Ammon's horn (tissue), 1 donor: Measurements from ENCODE around the gene PMEPA1.

Experiments
- DNase-seq: peaks from one replicate; pipeline ENCODE4 v3.0.0-alpha.2; 2016; ENCODE audit warnings: low spot score

Gene PMEPA1

DNA sequence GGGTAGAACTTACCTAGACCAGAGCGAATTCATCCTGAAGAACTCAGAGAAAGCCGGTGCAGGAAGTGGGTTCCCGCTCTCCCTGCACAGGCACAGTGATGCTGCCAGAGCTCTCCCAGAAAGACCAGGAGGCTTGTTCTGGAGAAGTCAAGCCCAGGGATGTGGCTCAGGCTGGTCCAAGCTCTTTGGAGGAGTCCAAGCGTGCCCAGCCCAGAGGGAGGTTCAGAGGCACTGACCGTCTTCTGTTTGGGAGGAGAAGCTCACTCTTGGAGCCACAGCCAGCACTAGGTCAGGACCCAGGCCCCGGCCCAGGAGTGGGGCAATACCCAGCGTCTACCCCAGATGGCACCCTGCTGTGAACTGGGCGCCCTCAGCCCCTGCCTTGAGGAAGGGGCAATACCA lies 1.5 kb upstream of the PMEPA1 start:
- no peak for DNase-seq

DNA sequence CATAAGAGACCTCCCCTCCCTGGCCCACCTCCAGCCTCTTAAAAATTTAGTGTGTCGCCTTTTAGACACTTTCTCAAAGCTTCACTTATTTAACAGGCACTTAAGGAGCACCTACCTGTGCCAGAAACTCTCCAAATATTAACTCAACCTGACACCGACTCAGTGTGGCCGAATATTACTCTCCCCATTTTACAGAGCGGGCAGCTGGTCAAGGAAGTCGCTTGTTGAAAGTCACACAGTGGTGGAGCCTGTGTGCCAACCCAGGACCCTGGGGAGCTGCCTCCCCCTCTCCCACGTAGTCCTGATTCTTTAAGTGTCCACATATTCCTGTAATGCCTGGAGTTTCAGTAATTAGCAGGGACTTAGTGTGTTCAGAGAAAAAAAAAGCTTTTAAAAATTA lies 1.0 kb upstream of the PMEPA1 start:
- no peak for DNase-seq

DNA sequence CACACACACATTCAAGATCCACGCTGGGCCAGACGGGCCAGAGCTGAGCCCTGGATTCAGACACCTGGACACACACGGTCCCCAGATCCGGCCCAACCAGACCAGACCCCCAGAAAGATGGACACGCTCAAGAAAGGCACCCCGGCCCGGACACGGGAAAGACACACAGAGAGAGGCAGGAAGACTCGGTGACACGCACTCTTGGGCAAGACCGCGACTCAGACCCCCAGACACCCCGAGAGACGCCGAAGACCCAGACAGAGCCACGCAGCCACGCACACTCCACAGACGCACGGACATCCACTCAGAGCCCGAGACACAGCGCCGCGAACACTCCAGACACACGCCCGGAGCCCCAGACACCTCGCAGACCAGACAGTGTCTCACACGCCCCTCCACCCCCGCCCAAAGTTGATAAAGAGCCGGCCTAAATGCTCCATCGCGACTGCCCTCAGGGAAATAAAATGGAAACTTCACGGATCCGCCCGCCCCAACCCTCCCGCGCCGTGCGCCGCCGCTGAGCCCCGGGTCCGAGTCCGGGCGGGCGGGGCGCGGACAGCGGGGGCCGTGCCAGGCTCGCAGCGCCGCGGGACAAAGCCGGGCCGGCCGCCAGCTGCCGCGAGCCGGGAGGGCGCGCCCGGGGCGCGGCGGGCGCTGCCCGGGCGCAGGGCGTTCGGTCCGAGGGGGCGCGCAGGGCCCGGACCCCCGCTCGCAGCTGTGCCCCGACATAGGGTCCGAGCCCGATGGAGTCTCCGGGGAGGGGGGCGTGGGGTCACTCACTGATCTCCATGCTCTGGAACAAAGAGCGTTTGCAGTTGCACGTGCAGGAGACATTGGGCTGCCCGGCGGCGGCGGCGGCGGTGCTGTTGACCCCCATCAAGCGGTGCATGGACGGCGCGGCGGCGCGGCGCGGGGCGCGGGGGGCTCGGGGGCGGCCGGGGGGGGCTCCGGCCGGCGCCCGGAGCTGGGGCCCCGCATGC lies 831 bp downstream of the PMEPA1 start:
- DNase-seq: peak; percentile 33

DNA sequence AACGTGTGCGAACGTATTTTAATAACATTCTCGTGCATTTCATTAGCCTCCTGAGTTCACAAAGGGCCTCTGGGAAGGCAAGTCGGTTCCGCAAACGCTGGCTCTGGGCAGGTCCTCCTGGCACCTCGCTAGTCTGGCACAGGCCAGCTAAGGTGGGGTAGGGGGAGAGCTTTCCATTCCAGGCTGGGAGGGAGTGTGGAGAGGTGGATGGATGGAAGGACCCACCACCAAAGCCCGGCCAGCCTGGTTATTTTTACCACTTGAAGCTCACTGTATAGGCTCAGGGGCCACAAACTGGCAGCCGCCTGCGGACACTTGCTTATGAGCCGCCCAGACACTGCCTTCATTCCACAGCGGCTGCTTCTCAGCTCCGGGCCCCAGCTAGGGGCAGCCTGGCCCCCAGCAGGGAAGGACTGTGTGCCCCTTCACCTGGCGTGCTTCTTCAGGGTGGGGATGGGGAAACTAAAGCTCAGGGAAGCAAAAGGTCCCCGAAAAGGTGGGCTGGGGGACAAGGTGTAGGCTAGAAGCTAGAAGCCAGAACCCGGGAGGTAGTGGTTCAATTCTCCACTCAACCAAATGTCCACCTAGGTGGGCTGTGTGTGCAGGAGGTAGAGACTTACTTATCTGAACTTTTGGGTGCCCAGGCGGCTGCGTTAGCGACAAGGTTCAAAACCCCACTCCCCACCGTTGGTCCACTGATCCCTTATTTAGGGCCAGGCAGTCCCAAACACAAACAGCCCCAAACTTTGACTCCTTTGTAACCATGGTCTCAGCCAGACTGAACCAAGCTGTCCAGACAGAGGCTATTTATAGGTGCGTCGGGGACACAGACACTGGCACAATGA lies 1.7 kb downstream of the PMEPA1 start:
- DNase-seq: no peak

DNA sequence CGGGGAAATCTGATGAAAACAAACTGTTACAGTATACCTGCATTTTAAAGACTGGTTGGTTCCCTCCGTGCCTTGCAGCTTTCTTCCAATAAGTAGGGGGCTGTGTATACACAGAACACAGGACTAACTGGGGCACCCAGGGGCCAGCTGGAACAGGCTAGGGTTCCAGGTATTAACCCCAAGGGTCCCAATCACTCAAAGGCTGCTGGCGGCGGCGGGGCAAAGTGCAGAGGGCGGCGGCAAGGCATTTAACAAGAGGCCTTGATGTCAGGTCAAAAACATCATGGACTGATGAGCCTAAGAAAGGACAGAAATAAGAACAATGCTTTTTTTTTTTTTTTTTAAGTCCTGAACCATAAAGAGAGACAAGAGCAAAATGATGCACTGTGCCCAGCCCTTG lies 2.5 kb downstream of the PMEPA1 start:
- DNase-seq: no peak

DNA sequence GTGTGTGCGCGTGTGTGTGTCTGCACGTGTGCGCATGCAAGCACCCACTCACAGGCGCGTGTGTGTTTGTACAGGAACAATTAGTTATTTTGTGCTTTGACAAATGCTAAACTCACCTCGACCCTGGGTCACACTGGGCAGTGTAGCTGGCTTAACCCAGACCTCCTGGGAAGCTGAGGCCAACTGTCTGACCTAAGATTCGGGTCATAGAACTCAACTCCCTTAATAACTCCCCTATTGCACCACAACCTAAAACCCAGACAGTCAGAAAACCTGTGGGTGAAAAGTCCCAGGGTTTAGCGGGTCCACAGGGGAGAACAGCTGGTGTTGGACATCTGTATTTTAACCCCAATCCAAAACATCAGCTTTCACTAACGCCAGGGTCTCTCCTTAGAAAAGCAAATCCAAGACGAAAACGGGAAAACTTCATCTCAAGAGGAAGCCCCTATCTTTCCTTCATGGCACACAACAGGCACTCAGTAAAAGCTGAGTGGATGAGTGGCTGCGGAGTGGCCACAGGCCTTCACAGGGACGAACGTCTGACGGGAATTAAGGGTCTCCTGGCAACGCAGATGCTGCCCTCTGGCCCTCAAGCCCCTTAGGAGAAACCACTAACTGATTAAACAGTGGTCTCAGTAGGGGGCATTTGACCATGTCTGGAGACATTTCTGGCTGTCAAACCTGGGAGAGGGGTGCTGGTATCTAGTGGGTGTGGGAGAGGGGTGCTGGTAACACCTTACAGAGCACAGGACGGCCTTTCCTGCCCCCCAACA lies 4.5 kb downstream of the PMEPA1 start:
- DNase-seq: no peak

DNA sequence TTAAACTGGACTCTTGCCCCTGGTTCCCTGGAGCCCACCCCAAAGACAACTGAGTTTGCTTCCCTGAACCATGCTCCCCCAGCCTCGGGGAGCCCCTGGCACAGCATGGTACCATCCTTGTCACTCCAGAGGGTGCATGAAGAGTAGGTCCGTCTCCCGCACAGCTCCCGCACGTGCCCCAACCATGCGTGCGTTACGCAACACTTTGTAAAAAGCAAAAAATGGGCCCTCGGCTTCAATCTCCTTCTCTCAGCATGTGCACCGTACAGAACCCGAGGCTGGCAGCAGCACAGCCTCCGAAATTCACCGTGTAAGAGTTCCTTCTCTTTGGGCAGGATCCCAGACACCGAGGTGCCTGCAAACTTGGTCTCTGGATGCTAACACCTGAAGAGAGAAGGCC lies 5.6 kb downstream of the PMEPA1 start:
- no peak for DNase-seq

DNA sequence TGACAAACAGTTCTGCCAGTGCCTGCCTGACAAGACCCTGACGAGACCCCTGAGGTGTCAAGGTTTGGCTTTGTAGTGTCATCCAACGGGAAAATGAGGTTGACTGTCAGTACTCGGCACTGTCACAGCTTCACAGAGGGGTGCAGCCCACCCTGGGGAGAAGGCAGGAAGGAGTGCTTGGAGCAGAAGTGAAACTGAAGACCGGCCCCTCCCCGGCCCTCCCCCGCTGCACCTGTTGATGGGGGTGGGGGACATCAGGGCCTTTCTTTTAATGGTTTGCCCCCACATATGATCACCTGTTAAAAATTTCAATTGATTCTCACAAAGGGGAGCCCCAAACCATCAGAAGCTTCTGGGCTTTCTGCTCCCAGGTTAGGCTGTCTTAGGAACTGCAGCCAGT lies 6.8 kb downstream of the PMEPA1 start:
- DNase-seq: no peak

DNA sequence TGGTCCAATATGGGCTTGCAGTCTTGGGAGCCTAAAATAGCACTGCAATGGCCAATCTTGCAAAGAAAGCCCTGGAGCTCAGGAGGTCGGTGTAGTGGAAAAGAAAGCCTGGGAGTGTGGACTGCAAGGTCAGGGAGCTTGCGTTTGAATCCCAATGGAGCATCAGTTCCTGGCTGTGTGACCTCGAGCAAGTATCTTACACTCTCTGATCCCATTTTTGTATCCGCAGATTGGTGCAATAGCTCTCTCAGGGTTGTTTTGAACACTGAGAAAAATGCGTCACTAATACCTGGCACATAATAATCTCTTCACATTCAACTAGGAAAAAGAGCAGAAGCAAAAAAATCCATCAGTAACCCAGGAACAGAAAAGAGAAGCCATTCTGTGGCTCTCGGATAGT lies 7.3 kb downstream of the PMEPA1 start:
- DNase-seq: no peak

DNA sequence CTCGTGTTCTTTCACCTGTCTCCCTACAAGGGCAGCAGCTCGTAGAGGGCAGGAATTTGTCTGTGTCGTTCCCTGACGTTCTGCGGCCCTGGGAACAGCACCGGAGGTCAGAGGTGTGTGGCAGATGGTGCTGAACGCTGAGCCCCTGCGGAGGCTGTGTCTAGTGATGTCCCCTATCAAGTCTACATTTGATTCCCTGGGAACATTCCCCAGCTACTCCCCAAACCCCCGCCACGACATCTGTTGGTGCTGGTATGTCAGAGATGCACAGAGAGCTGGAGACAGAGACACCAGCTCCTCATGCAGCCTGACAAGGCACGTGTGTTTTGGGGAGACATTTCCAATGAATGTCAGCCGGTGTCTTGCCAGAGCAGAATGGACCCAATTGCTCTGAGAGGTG lies 7.7 kb downstream of the PMEPA1 start:
- no peak for DNase-seq

DNA sequence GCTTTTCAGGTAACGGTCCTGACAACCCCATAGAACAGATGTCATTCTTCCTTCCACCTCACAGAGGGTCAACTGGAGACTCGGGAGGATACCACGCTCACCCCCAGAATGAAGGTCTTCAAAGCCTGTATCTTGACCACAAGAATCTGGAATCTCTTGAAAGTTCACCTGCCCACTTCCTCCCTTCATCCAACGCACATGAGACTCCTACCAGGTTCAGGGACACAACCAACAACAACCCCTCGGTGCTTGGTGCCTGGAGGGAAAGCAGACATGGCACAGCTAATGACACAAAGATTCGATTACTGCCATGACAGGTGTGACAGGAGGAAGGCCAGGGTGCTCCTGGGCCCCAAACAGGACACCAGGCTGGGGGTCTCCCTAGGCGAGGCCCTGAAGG lies 8.2 kb downstream of the PMEPA1 start:
- DNase-seq: no peak

DNA sequence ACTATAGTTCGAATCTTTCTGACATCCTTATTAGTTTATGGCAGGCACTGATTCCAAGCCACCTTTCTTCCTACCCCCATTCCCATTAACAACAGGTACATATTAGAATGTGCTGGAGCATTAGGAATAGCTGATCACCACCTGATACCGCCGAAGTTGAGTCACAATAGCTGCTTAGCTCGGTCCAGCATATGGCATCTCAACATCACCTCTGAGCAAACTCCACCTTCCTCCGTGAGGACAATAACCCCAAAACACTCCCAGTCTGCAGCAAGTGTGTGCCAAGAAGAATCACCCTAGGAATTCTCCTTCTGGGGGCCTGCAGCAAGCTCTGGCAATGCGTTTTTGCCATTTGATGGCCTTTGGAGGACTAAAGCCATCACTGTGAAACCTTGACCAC lies 8.7 kb downstream of the PMEPA1 start:
- DNase-seq: no peak

DNA sequence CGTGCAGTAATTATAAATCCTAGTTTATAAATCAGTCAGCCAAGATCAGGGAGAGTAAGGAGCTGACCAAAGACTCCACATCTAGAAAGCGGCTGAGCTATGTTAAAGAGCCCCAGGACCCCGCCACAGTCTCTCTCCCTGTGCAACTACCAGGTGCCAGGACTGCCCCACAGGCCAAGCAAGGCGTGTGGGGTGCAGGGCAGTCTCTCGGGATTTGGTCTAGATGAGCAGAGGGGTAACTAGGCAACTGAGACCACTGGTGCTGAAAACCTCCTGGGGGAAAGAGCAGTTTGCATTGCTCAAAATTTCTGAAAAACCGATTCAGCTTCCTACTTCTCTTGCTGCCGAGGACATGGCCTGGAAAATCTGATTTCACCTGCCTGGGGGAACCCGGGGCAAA lies 10.4 kb downstream of the PMEPA1 start:
- DNase-seq: no peak

DNA sequence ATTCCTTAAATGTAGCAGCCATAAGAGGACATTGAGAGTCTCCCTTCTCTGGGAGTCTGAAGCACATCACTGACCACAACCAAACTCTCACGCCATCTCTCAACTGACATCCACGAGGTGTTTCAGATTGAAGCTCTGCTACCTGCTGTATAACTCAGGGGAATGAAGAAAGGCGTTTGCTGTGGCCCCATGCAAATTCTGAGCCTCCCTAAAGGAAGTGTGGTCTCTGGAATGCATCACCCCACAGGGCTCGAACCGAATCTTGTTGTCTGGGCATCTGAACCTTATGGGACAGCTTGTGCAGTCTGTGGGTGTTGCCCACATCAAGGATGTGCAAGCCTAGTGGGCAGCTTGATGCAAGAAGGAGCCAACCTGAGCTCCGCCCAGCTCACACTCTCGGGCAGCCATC lies 10.9 kb downstream of the PMEPA1 start:
- no peak for DNase-seq

DNA sequence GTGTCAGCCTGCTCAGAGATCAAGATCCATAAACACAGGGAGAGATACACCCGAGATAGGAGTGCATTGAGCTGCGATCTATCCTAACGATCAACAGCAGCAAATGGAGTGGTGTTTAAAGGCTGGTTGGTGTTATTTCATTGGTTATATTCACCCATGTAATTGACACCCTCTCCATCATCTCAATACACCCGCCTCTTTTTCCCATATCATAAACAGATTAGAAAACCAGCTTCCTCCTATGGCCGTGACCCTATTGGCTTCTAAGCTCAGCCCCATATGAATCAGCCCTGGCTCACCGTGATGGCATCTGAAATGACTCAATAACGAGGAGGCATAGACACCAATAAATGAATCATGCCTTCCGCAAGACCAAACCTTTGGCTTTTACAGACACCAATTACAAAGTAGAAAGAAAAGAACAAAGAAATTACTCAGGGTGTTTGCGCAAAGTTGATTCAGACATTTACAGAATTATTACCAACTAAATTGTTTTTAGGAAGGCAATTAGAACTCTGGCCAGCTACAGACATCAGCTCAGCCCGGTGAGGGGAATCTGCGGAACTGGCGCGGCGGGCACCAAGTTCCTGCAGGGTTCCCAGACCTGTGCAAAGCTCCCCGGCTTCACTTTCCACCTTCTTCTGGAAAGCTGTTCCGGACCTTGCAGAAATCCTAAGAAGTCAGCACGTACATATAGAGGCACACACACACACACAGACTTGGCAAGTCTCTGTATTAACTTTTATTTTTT lies 11.5 kb downstream of the PMEPA1 start:
- DNase-seq: no peak

DNA sequence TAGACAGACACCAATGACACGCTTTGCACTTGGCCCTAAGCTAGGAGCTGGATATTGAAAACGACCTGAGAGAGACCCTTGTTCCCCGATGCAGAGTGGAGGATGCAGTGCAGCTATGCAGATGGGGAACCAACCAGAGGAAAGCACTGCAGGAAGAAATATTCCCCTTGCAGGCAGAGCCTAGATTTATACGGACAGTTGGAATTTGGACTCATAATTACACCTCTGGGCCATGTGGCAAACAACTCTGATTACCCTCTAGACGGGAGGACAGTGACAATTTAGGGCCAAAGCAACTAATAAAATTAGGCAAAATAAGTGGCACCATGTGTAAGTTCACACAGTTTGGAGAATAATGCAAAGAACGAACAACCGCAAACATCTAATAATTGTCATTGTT lies 12.3 kb downstream of the PMEPA1 start:
- DNase-seq: no peak

DNA sequence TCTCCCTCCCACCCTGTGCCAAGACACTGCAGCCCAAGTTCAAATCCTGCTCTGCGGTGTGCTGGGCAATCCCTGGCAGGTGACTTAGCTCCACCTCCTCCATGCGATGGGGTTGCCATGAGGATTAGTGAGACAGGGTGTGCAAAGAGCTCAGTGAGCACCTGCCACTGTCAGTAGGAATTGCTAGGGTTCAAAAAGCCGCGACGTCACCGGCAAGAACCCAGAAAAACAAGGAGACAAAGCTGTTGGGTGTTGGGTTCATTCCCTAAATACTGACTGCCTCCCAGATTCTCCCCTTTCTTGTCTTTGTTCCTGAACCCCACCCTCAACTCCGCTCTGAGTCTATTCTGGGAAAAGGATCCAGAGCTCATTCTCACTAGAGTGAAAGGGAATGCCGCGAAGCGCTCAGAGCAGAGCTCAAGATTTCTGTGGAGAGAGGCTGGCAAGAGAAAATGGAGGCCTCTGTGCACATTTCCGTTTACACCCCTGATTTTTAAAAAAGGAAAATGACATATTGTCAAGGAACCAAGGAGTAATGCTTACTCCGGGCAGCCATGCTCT lies 13.3 kb downstream of the PMEPA1 start:
- no peak for DNase-seq

DNA sequence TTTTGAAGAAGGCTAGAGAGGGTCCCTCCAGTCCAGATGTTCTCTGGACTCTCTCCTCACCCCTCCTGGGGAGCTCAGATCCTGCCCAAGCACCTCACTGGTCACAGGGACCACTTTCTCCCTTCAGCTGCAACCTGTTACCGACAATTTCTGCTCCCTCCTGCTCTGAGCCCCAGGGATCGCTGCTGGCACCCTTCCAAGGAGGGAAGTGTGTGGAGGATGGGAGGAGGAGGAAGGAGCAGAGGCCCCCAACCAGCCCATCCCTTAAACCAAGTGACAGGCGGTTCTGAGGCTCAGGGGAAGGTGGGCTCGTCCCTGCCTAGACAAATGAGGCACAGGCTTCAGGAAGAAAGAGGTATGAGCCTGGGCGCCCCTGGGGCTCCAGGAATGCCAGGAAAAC lies 13.9 kb downstream of the PMEPA1 start:
- DNase-seq: no peak

DNA sequence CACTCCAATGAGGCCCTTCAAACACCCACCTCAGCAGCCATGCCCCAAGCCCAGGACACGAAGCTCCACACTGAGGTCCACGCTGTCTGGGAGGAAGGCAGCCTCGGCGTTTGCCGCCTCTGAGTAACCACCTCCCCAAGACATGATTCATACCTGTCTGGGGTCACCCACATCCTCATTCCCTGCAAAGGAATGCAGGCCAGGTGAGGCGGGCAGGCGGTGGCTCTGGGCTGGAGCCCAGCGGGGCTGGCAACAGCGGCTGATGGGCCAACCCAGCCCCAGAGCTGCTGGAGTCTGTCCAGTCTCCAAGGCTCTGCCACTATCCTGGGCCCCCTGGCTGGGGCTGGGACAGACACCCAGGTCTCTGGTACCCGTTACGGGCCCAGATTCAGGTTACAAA lies 14.8 kb downstream of the PMEPA1 start:
- DNase-seq: no peak

DNA sequence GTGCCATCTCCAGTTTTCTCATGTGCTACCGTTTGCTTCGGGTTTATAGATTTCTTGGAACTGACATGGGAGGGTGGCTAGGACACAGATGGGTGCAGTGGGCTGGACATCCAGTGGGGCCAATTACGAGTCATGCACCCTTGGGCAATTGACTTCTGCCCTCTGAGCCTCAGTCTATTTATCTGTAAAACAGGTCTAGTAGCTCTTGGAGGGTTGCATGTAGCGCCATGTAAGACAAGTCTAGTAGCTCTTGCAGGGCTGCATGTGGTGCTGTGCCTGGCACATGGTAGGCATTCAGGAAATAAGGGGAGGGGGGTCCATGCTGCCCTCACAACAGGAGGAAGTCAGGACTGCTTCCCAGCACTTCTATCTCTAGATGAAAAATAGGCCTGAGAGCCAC lies 15.3 kb downstream of the PMEPA1 start:
- DNase-seq: no peak

DNA sequence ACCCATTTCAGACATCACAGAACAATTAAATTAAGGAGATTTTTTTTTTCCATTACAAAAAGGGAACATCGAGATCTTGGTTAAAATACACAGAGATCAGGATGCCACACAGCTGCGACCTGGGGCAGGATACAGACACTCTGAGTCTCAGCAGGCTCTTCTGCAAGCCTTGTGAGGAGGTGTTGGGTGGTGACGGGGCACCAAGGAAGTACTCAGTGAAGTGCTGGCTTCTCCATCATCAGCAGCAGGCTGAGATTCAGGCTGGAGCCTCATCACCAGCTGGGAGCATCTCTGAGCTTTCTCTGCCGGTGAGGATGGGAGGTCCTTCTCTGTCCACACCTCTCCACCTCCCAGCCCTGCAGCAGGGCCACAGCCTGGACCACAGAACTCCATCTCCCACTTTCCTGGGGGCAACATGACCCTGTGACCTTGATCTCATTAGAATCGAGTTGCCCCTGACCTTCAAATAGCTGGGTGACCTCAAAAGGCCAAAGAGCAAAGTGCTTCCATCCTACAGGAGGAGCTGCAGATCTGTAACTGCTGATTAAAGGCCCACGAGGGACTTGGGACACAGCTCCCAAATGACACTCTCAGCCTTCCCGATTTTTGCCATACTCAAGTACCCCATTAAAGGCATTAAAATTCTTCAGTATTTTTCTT lies 16.0 kb downstream of the PMEPA1 start:
- no peak for DNase-seq
